SK-N-SH treated with all-trans-retinoic acid at 6 μM for 48 hours (cell line): ENCODE data around the gene LDB2.

Experiments used
- ATAC-seq: fragments of 200-7000 bp; cut with Tn5 transposase; 3 replicates; pipeline ENCODE4 v1.9.1; 2020; ENCODE audit warnings: mild to moderate bottlenecking, moderate library complexity
- ARNTL ChIP-seq: fragments of 450-650 bp; formaldehyde crosslinking; IDR thresholded peaks from 2 replicates; pipeline ENCODE4 v1.5.0; 2020; ENCODE audit warnings: low read depth, mild to moderate bottlenecking, moderate library complexity, borderline replicate concordance
- BACH2 ChIP-seq: fragments of 250-450 bp; sonication (Bioruptor Pico); IDR thresholded peaks from 2 replicates; pipeline ENCODE4 v1.9.0; 2021; ENCODE audit warnings: mild to moderate bottlenecking, borderline replicate concordance
- CSDC2 ChIP-seq: fragments of 250-450 bp; sonication (Bioruptor Pico); IDR thresholded peaks from 2 replicates; pipeline ENCODE4 v1.5.0; 2020; ENCODE audit warnings: mild to moderate bottlenecking, moderate library complexity
- ESRRG ChIP-seq: fragments of 250-450 bp; sonication (Bioruptor Pico); IDR thresholded peaks from 2 replicates; pipeline ENCODE4 v1.6.1; 2021; ENCODE audit warnings: mild to moderate bottlenecking
- GLIS3 ChIP-seq: fragments of 250-450 bp; sonication (Bioruptor Pico); IDR thresholded peaks from 2 replicates; pipeline ENCODE4 v1.5.0; 2020; ENCODE audit warnings: mild to moderate bottlenecking, moderate library complexity
- OSR1 ChIP-seq: fragments of 250-450 bp; sonication (Bioruptor Pico); IDR thresholded peaks from 2 replicates; pipeline ENCODE4 v1.8.0; 2022; ENCODE audit warnings: moderate library complexity, mild to moderate bottlenecking, inconsistent platforms
- PPARA ChIP-seq: fragments of 250-450 bp; sonication (Bioruptor Pico); IDR thresholded peaks from 2 replicates; pipeline ENCODE4 v1.5.0; 2020; ENCODE audit warnings: mild to moderate bottlenecking, borderline replicate concordance
- RARB ChIP-seq: fragments of 250-450 bp; sonication (Bioruptor Pico); IDR thresholded peaks from 2 replicates; pipeline ENCODE4 v1.8.0; 2021; ENCODE audit warnings: mild to moderate bottlenecking, moderate library complexity
- ZC3H10 ChIP-seq: fragments of 250-450 bp; sonication (Bioruptor Pico); IDR thresholded peaks from 2 replicates; pipeline ENCODE4 v1.5.1; 2021; ENCODE audit warnings: mild to moderate bottlenecking, moderate library complexity
- ZFP3 ChIP-seq: fragments of 250-450 bp; sonication (Bioruptor Pico); IDR thresholded peaks from 2 replicates; pipeline ENCODE4 v1.5.0; 2020; ENCODE audit warnings: mild to moderate bottlenecking, moderate library complexity
- ZFP30 ChIP-seq: fragments of 450-650 bp; formaldehyde crosslinking; IDR thresholded peaks from 2 replicates; pipeline ENCODE4 v1.5.0; 2022; ENCODE audit warnings: mild to moderate bottlenecking, moderate library complexity
- ZNF565 ChIP-seq: fragments of 450-650 bp; formaldehyde crosslinking; conservative IDR thresholded peaks from 2 replicates; pipeline ENCODE4 v1.5.0; 2020; ENCODE audit warnings: low read depth, mild to moderate bottlenecking, moderate library complexity
- ZNF8 ChIP-seq: fragments of 450-650 bp; formaldehyde crosslinking; IDR thresholded peaks from 2 replicates; pipeline ENCODE4 v1.5.0; 2020; ENCODE audit warnings: mild to moderate bottlenecking, moderate library complexity
- TF ChIP-seq, protein P1 (sequence below): fragments of 250-450 bp; sonication (Bioruptor Pico); IDR thresholded peaks from 2 replicates; pipeline ENCODE4 v1.5.1; 2020; ENCODE audit warnings: low read depth, mild to moderate bottlenecking, moderate library complexity
- TF ChIP-seq, protein P2 (sequence below): fragments of 250-450 bp; sonication (Bioruptor Pico); IDR thresholded peaks from 2 replicates; pipeline ENCODE4 v1.5.1; 2021; ENCODE audit warnings: mild to moderate bottlenecking, moderate library complexity
- TF ChIP-seq, protein P3 (sequence below): fragments of 250-450 bp; sonication (Bioruptor Pico); IDR thresholded peaks from 2 replicates; pipeline ENCODE4 v1.5.0; 2020; ENCODE audit warnings: mild to moderate bottlenecking, moderate library complexity
- TF ChIP-seq, protein P4 (sequence below): fragments of 250-450 bp; sonication (Bioruptor Pico); IDR thresholded peaks from 2 replicates; pipeline ENCODE4 v1.8.0; 2021; ENCODE audit warnings: low read depth, mild to moderate bottlenecking, moderate library complexity, borderline replicate concordance
- TF ChIP-seq, protein P5 (sequence below): fragments of 250-450 bp; sonication (Bioruptor Pico); IDR thresholded peaks from 2 replicates; pipeline ENCODE4 v1.8.0; 2020; ENCODE audit warnings: mild to moderate bottlenecking, moderate library complexity, borderline replicate concordance

LDB2 gene

DNA sequence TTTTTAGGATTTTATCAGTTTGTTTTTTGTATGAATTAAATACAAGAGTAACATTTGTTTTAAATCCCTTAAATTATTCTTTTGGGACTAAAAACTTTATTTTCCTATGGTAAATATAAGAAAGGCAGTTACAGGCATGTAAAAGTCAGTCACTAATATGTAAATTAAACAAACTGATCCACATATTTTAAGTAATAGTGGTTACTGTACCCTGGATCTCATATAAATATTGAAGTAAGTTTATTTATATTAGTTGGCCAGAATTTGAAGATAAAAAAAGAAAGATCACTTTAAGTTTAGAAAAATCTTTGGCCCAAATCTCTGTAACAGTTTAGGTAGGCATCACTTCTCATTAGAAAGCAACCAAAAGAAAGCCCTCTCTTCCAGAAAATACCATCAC is 45.8 kb downstream of the LDB2 start:
- ATAC-seq, result no peak

DNA sequence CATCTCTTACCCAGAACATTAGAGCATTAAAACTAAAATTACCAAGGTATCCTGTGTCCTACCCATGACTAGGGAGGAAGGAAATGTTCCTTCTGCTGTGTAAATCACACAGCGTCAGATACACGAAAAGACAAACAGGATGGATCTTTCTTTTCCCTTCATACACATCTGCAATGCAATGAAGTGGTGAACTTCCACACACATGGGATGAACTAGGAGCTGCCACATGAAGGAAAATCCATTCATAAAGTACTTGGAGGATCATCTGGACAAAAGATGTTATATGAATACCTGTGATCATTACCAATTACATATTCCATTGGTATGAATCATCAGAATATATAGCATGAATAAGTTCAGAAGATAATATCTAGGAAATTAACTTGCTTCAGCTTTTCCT is 46.2 kb downstream of the LDB2 start:
- TF ChIP-seq, protein P1, sequence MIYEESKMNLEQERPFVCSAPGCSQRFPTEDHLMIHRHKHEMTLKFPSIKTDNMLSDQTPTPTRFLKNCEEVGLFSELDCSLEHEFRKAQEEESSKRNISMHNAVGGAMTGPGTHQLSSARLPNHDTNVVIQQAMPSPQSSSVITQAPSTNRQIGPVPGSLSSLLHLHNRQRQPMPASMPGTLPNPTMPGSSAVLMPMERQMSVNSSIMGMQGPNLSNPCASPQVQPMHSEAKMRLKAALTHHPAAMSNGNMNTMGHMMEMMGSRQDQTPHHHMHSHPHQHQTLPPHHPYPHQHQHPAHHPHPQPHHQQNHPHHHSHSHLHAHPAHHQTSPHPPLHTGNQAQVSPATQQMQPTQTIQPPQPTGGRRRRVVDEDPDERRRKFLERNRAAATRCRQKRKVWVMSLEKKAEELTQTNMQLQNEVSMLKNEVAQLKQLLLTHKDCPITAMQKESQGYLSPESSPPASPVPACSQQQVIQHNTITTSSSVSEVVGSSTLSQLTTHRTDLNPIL, result no peak
- TF ChIP-seq RARB (CRISPR knock-in tag) (no peak), CSDC2 (no peak)
- TF ChIP-seq, all 23 proteins: peak for 0
- ATAC-seq, result peak; percentile 33; the same call in 2 of the 3 replicates

More for the DNA sequence above, 45.8 kb downstream of the LDB2 start:
- TF ChIP-seq ARNTL (CRISPR knock-in tag), result no peak
- no peak for TF ChIP-seq GLIS3
- no peak for TF ChIP-seq ZFP30 (CRISPR knock-in tag)
- no peak for TF ChIP-seq ZC3H10 (CRISPR knock-in tag)

DNA sequence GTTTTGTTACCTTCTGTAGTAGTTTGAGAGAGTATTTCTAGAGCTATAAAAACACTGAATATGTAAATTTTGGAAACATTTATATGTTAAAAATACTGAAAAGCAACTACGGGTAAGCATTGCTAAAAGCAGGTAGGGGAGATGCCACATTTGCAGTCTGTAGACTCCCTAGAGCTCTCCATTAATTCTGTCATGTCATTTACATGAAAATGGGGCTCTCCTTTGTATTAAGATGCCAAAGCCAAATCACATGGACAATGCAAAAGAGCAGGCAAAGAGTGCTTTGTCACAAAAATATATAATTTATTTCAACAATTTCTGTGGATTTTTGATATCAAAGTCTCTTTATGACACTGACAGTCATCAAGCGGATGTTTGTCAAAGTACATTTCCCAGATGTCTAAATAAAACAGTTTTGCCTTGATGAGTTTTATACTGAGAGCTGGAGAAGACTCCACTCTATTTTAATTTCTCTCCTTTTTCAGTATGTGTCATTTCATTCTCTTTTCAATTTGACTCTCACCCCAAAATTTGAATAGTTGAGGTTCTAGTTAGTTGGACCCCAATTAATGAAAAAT is 51.8 kb downstream of the LDB2 start:
- no peak for ATAC-seq
- TF ChIP-seq ZNF8 (CRISPR knock-in tag), result no peak

DNA sequence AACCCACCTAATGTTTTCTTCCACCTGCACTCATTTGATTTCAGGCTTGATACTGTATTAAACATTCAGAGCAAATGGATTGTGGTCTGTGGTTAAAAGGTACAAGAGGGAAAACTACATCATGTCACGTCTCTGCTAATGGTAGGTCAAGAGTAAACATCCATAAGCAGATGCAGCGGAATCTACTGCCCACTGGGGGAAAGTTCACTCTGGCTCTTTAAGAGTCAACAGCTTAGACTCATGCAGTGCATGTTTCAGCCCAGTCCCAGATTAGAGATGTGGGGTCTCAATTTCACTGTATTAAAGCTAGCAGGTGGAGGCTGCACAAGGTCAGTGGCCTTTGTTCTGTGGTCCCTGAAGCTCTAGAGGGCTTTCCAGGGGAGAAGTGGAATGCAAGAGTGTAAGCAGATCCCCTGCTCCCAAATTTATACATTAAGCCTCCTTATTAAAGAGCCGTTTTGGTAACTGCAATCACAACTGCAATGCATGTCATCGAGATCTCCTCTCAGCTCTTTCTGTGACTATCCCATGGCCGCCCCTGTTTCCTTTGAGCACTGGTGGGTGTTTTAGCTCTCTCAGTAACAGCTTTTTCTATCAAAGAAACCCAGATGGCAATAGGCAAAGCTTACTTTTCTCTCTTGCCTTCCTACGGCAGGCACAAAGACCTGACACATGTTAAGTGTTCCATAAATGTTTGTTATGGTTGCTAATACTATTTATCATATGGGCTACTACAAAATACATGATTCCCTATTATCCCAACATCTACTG is 53.4 kb downstream of the LDB2 start:
- ATAC-seq, result no peak; the same call in 2 of the 3 replicates
- TF ChIP-seq ZC3H10 (CRISPR knock-in tag) (no peak), BACH2 (CRISPR knock-in tag) (no peak)
- TF ChIP-seq, protein P2, sequence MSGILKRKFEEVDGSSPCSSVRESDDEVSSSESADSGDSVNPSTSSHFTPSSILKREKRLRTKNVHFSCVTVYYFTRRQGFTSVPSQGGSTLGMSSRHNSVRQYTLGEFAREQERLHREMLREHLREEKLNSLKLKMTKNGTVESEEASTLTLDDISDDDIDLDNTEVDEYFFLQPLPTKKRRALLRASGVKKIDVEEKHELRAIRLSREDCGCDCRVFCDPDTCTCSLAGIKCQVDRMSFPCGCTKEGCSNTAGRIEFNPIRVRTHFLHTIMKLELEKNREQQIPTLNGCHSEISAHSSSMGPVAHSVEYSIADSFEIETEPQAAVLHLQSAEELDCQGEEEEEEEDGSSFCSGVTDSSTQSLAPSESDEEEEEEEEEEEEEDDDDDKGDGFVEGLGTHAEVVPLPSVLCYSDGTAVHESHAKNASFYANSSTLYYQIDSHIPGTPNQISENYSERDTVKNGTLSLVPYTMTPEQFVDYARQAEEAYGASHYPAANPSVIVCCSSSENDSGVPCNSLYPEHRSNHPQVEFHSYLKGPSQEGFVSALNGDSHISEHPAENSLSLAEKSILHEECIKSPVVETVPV (CRISPR knock-in tag), result no peak
- TF ChIP-seq, protein P3, sequence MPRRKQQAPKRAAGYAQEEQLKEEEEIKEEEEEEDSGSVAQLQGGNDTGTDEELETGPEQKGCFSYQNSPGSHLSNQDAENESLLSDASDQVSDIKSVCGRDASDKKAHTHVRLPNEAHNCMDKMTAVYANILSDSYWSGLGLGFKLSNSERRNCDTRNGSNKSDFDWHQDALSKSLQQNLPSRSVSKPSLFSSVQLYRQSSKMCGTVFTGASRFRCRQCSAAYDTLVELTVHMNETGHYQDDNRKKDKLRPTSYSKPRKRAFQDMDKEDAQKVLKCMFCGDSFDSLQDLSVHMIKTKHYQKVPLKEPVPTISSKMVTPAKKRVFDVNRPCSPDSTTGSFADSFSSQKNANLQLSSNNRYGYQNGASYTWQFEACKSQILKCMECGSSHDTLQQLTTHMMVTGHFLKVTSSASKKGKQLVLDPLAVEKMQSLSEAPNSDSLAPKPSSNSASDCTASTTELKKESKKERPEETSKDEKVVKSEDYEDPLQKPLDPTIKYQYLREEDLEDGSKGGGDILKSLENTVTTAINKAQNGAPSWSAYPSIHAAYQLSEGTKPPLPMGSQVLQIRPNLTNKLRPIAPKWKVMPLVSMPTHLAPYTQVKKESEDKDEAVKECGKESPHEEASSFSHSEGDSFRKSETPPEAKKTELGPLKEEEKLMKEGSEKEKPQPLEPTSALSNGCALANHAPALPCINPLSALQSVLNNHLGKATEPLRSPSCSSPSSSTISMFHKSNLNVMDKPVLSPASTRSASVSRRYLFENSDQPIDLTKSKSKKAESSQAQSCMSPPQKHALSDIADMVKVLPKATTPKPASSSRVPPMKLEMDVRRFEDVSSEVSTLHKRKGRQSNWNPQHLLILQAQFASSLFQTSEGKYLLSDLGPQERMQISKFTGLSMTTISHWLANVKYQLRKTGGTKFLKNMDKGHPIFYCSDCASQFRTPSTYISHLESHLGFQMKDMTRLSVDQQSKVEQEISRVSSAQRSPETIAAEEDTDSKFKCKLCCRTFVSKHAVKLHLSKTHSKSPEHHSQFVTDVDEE (CRISPR knock-in tag), result no peak

DNA sequence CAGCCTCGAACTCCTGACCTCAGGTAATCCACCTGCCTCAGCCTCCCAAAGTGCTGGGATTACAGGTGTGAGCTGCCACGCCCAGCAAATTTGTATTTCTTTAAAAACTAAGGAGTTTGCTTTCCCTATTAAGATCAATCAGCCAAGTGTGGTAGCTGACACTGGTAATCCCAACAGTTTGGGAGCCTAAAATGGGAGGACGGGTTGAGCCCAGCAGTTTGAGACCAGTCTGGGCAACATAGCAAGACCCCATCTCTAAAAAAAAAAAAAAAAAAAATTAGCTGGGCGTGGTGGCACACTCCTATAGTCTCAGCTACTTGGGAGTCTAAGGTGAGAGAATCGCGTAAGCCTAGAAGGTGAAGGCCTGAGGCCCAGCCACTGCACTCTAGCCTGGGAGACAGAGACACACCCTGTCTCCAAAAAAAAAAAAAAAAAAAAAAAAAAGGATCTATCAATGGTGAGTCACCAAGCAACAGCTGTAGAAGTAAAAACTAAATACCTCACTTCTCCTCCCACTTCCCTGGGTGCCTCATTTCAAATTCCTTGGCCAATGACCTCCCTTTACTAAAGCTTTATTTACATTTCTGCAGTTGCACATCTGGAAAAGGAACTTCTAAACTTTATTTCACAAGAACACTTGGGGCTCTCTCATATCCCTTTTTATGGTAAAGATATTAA is 54.5 kb downstream of the LDB2 start:
- TF ChIP-seq BACH2 (CRISPR knock-in tag), result no peak
- no peak for TF ChIP-seq RARB (CRISPR knock-in tag)
- no peak for TF ChIP-seq PPARA
- TF ChIP-seq ZNF8 (CRISPR knock-in tag), result no peak
- no peak for TF ChIP-seq ZFP30 (CRISPR knock-in tag)
- no peak for TF ChIP-seq ZNF565 (CRISPR knock-in tag)
- TF ChIP-seq, protein P3 (CRISPR knock-in tag), result no peak
- TF ChIP-seq ESRRG (CRISPR knock-in tag), result no peak
- no peak for TF ChIP-seq CSDC2
- no peak for TF ChIP-seq GLIS3
- TF ChIP-seq, protein P4, sequence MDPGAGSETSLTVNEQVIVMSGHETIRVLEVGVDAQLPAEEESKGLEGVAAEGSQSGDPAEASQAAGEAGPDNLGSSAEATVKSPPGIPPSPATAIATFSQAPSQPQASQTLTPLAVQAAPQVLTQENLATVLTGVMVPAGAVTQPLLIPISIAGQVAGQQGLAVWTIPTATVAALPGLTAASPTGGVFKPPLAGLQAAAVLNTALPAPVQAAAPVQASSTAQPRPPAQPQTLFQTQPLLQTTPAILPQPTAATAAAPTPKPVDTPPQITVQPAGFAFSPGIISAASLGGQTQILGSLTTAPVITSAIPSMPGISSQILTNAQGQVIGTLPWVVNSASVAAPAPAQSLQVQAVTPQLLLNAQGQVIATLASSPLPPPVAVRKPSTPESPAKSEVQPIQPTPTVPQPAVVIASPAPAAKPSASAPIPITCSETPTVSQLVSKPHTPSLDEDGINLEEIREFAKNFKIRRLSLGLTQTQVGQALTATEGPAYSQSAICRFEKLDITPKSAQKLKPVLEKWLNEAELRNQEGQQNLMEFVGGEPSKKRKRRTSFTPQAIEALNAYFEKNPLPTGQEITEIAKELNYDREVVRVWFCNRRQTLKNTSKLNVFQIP (CRISPR knock-in tag), result no peak
- TF ChIP-seq, protein P5, sequence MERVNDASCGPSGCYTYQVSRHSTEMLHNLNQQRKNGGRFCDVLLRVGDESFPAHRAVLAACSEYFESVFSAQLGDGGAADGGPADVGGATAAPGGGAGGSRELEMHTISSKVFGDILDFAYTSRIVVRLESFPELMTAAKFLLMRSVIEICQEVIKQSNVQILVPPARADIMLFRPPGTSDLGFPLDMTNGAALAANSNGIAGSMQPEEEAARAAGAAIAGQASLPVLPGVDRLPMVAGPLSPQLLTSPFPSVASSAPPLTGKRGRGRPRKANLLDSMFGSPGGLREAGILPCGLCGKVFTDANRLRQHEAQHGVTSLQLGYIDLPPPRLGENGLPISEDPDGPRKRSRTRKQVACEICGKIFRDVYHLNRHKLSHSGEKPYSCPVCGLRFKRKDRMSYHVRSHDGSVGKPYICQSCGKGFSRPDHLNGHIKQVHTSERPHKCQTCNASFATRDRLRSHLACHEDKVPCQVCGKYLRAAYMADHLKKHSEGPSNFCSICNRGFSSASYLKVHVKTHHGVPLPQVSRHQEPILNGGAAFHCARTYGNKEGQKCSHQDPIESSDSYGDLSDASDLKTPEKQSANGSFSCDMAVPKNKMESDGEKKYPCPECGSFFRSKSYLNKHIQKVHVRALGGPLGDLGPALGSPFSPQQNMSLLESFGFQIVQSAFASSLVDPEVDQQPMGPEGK (CRISPR knock-in tag), result no peak
- no peak for TF ChIP-seq OSR1 (CRISPR knock-in tag)
- TF ChIP-seq ZFP3, result no peak
- ATAC-seq, result no peak
